Activated naive CD4-positive, alpha-beta T cell treated with anti-CD3 and anti-CD28 coated beads, Interleukin-2, amount 50 U/mL, for 72 hours (primary cell): ENCODE data around the gene RAMAC. TPM values are rescaled to one million over a fixed set of nuclear protein-coding genes. Genes with fewer than 3 reads are reported as not detected.
"Not testable (repeated sequence)": the region's sequence is repeated elsewhere in the genome, so short reads cannot be mapped to it uniquely, and the experiment has no call there.

Experiments used
- ATAC-seq, 2 donors: fragments of 150-1000 bp; cut with Tn5 transposase; 2 replicates each; pipeline ENCODE4 v1.10.0; 2021; ENCODE audit warnings: mild to moderate bottlenecking in 2 of 2, moderate library complexity in 2 of 2
- DNase-seq, 2 donors: peaks; one replicate each; pipeline ENCODE4 v3.0.0; 2021 to 2022; ENCODE audit warnings: low spot score in 2 of 2
- H3K27ac Mint-ChIP-seq, 2 donors: one replicate each; pipeline ENCODE4 v1.8.0; 2022; ENCODE audit warnings: mild to moderate bottlenecking in 2 of 2, mixed read lengths in 2 of 2
- H3K36me3 Mint-ChIP-seq, 2 donors: one replicate each; pipeline ENCODE4 v1.8.0; 2022; ENCODE audit warnings: mixed read lengths in 2 of 2
- H3K9me3 Mint-ChIP-seq, 2 donors: one replicate each; pipeline ENCODE4 v1.8.0; 2022; ENCODE audit warnings: mixed read lengths in 2 of 2
- total RNA-seq, 2 donors: library from RNA; stranded (reverse); gene quantifications; one replicate each; pipeline ENCODE4 v1.2.3, GENCODE V29; 2022

RAMAC gene
- total RNA-seq, 2 donors from 2014 or later, result 20.1 to 20.3 TPM

DNA sequence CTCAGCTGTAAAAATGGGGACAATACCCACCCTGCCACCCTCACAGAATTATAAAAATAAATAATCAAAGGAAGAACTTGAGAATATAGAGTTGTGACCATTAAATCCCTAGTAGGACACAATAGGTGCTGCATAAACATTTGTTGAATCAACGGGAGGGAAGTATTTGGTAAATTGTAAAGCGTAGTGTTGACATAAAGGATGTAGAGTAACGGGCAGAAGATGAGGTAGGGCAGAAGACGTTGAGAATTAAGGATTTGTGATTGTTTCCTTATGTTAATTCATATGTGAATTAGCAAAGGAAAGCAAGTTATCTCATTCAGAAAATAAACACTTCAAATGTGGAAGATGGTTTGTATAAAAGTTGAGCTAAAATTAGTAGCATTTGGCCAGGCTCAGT is 7.1 kb downstream of the RAMAC start:
- H3K36me3 Mint-ChIP-seq, result peaks cover 5 to 6% of the 10 kb centered on the region in 2 donors
- H3K27ac Mint-ChIP-seq, result no peak overlapping the region
- ATAC-seq (no peak), DNase-seq (no peak)
- H3K9me3 Mint-ChIP-seq, result no peaks in the 10 kb centered on the region

DNA sequence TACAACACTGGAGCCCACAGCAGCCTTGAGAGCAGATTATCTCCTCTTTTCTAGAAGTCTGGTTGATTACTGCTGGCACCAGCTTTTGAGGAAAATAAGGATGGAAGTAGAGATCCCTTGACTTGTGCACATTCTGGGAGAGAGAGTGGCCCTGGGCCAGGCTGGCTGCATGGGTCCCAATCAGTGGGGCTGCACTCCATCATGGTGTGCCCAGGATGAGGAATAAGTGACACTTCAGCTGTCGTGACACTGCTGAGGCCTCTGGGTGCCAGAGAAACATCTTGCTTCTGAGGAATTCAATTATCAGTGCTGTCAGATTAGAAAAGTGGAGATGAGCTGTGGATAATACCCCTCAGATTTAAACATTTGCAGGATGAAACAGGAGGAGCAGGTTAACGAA is 9.1 kb downstream of the RAMAC start:
- Mint-ChIP-seq H3K9me3 (no peaks in the 10 kb centered on the region), H3K27ac (peak overlapping the region in 1 of 2 donors; percentile 33), H3K36me3 (peaks cover 0 to 5% of the 10 kb centered on the region in 2 donors)
- DNase-seq, result no peak
- no peak for ATAC-seq

DNA sequence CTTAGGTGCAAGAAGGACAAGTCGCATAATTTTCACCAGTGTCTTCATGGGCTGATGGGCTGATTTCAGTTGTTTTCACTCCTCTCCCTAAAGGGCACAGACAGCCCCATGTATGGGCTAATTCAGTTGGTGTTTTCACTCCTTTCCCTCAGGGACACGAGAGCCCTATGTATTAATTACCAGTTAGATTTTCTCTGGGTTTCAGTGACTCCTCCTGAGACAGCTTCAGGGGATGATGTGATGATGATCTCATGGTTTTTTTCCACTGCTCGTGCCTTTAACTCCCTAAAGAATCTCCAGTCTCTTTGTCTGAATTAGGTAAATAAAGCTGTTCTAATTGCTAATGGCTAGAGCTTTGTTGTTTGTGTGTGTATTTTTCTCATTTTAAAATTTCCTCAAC is 9.9 kb downstream of the RAMAC start:
- H3K9me3 Mint-ChIP-seq, result no peaks in the 10 kb centered on the region
- no peak for DNase-seq
- ATAC-seq, result no peak
- H3K36me3 Mint-ChIP-seq, result peaks cover 0 to 5% of the 10 kb centered on the region in 2 donors
- H3K27ac Mint-ChIP-seq, result no peak overlapping the region

DNA sequence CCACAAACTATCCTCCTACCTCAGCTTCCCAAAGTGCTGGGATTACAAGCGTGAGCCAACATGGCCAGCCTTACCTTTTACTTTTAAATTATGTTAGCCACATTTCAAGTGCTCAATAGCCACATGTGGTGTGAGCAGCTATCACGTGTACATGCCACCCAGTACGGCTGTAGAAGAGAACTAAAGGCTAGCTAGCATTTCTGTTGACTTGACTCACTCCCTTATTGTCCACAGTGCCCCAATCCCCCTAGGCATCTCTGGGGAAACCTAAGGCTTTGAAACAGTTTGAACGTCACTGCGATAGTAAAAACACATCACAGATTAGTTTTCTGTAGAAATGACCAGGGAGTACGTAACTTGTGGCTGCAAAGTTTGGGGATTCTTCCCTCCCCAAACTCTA is 13.4 kb downstream of the RAMAC start:
- H3K27ac Mint-ChIP-seq, result peak overlapping the region in 1 of 2 donors; percentile 60
- no peaks in the 10 kb centered on the region for H3K36me3 Mint-ChIP-seq
- H3K9me3 Mint-ChIP-seq, result no peaks in the 10 kb centered on the region
- no peak for DNase-seq
- ATAC-seq, result no peak

- Mint-ChIP-seq H3K36me3 (no peaks in the 10 kb centered on the region), H3K9me3 (no peaks in the 10 kb centered on the region), H3K27ac (peak overlapping the region; percentile 34 to 60)
- ATAC-seq (peak; percentile 77 to 86), DNase-seq (peak in 1 of 2 donors; percentile 18)
Observed at GRCh38 chr15:82999905-83000671, 14.1 kb downstream of the RAMAC start.

- ATAC-seq, H3K36me3 Mint-ChIP-seq, H3K9me3 Mint-ChIP-seq, DNase-seq: not testable (repeated sequence)
- H3K27ac Mint-ChIP-seq, result peak overlapping the region in 1 of 2 donors; percentile 60
Observed at GRCh38 chr15:83000672-83001031, 14.6 kb downstream of the RAMAC start.

- peak; percentile 79 to 81 for DNase-seq
- peaks cover 20 to 22% of the 10 kb centered on the region in 2 donors for H3K9me3 Mint-ChIP-seq
- H3K27ac Mint-ChIP-seq, result peak overlapping the region; percentile 93 to 97
- ATAC-seq, result peak; percentile 62 to 73
- H3K36me3 Mint-ChIP-seq, result peaks cover 27 to 41% of the 10 kb centered on the region in 2 donors
Observed at GRCh38 chr15:83010709-83011270, 24.8 kb downstream of the RAMAC start.

DNA sequence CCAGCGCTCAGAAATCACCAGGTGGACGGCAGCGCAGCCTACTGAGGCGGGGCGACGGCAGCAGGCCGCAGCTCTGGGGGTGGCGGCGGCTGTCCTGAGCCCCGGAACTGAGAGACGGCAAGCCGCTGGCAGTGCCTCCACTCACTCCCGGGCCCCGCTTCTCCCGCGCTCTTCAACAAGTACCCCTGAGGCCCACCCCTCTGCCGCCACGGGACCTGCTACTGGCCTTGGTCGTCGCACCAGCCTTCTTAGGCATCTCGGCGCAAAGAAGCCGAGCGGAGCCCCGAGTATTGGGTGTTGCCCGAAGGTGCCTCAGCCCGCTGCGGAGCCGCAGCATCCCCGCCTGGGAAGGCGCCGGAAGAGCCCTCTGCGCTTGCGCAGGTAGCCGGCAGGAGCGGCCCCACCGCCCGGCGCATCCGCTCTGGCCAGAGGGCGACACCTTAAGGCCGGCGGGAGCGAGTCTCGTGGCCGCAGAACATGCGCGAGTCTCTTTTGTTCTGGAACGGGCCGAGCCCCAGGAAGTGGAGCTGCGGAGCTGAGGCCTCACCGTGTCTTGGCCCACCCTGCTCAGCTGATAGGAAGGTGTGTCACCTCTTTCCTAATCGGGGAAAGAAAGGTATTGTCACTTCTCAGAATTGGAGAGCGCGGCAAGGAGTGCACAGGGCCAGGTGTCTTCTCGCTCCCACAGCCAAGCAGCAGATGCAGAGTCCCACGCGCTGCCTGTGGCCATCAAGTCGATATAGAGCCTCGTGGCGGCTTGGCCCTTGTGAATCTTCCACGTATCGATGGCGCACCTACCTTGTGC is 25.5 kb downstream of the RAMAC start, which contains the start of gene C15orf40:
Gene C15orf40 (minus strand): TSS at position 369 of the 805 bp plus-strand sequence. CDS start 32 bp downstream, at position 337.
- peak; percentile 85 to 88 for ATAC-seq
- H3K27ac Mint-ChIP-seq, result peak within 1 kb of the TSS; percentile 93 to 97
- DNase-seq, result peak; percentile 81 to 93
- peaks cover 20 to 22% of the 10 kb centered on the region in 2 donors for H3K9me3 Mint-ChIP-seq
- H3K36me3 Mint-ChIP-seq, result peaks cover 27 to 41% of the 10 kb centered on the region in 2 donors

DNA sequence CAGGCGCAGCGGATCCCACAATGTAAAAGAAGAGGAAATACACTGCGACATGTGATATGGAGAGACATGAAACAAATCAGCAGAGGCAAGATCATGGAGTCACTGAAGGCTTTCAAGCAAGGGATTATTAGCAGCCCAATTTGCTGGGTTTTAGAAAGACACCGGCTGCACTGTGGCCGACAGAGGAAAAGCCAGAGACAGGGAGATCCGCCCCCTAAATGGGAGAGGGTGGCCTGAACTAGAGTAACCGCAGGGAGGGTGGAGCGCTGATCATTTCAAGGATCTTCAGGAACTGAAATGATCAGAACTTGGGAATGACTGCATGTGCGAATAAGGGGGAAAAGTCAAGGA is 26.0 kb downstream of the RAMAC start:
- Mint-ChIP-seq H3K36me3 (peaks cover 27 to 39% of the 10 kb centered on the region in 2 donors), H3K9me3 (peaks cover 20 to 22% of the 10 kb centered on the region in 2 donors), H3K27ac (peak overlapping the region; percentile 92 to 93)
- no peak for ATAC-seq
- no peak for DNase-seq

- DNase-seq, result no peak
Observed at GRCh38 chr15:83012636-83013035, 26.6 kb downstream of the RAMAC start.

DNA sequence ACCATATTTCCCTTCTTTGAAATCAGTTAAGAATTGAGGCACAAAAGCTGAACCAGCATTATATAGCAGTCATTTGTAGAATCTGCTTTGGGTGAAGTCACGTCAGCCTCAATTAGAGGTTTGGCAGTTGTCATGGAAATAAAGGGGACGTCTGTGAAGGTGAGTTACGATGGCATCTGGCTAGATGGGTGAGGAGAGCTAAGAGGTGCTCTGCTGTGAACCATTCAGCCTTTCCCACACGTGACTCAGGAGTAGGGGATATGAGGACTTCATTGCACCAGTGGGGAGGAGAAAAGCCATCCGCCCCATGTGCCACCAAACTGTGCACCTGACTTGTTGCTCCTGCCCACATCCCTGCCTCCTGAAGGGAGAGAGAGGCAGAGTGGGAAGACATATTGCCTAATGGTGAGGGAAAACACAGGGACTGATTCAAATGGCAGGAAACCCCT is 28.2 kb downstream of the RAMAC start:
- H3K36me3 Mint-ChIP-seq, result peaks cover 27 to 36% of the 10 kb centered on the region in 2 donors
- H3K27ac Mint-ChIP-seq, result peak overlapping the region; percentile 41 to 93
- DNase-seq, result no peak
- ATAC-seq, result peak in 1 of 2 donors; percentile 3
- peaks cover 20 to 22% of the 10 kb centered on the region in 2 donors for H3K9me3 Mint-ChIP-seq

More at GRCh38 chr15:83012636-83013035, 26.6 kb downstream of the RAMAC start:
- H3K36me3 Mint-ChIP-seq, result peaks cover 27 to 36% of the 10 kb centered on the region in 2 donors
- H3K9me3 Mint-ChIP-seq, result peaks cover 20 to 22% of the 10 kb centered on the region in 2 donors
- H3K27ac Mint-ChIP-seq, result peak overlapping the region; percentile 27 to 93
- no peak for ATAC-seq

DNA sequence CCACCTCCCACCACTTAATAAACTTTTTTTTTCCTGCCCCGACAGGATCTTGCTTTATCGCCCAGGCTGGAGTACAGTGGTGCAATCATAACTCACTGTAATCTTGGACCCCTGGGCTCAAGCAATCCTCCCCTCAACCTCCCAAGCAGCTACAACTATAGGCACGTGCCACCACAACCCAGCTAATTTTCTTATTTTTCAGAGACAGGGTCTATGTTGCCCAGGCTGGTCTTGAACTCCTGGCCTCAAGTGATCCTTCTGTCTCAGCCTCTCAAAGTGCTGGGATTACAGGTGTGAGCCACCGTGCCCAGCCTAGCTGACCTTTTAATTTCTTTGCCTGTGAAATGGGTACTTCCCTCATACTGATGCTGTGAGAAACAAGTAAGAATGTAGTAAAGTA is 29.4 kb downstream of the RAMAC start:
- DNase-seq, result no peak
- peaks cover 27 to 32% of the 10 kb centered on the region in 2 donors for H3K36me3 Mint-ChIP-seq
- peaks cover 20 to 22% of the 10 kb centered on the region in 2 donors for H3K9me3 Mint-ChIP-seq
- H3K27ac Mint-ChIP-seq, result peak overlapping the region in 1 of 2 donors; percentile 1
- ATAC-seq, result no peak

GRCh38 chr15:83016906-83017305 is 30.9 kb downstream of the RAMAC start:
- DNase-seq (no peak), ATAC-seq (no peak)
- H3K27ac Mint-ChIP-seq, result no peak overlapping the region
- peaks cover 12 to 21% of the 10 kb centered on the region in 2 donors for H3K36me3 Mint-ChIP-seq
- H3K9me3 Mint-ChIP-seq, result peaks cover 18 to 19% of the 10 kb centered on the region in 2 donors

GRCh38 chr15:83018436-83018835 is 32.4 kb downstream of the RAMAC start:
- peaks cover 0 to 9% of the 10 kb centered on the region in 2 donors for H3K36me3 Mint-ChIP-seq
- no peak overlapping the region for H3K27ac Mint-ChIP-seq
- no peak for DNase-seq
- peaks cover 6 to 7% of the 10 kb centered on the region in 2 donors for H3K9me3 Mint-ChIP-seq
- no peak for ATAC-seq

DNA sequence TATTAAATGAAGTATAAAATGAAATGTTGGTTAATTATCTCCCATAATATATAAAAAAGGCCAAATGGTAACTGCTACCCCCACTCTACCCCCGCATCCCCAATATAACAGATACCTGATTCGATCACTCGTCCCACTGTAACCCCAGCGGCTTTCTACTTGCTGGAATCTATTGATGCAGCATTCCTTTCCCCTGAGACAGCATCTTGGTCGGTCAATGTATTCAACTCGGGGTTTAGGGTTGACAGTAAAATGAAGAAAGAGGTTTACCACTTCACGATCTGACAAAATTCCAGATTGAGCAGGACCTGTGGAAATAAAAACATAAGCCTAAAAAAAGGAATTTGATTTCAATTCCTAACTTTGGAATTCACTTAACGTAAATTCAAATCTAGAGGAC is 44.0 kb downstream of the RAMAC start:
- Mint-ChIP-seq H3K27ac (no peak overlapping the region), H3K36me3 (peaks cover 4 to 28% of the 10 kb centered on the region in 2 donors), H3K9me3 (no peaks in the 10 kb centered on the region)
- ATAC-seq (no peak), DNase-seq (no peak)

DNA sequence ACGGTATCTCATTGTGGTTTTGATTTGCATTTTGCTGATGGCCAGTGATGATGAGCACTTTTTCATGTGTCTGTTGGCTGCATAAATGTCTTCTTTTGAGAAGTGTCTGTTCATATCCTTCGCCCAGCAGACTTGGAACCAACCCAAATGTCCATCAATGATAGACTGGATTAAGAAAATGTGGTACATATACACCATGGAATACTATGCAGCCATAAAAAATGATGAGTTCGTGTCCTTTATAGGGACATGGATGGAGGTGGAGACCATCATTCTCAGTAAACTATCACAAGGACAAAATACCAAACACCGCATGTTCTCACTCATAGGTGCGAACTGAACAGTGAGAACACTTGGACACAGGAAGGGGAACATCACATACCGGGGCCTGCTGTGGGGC is 45.2 kb downstream of the RAMAC start:
- H3K36me3 Mint-ChIP-seq, result peaks cover 4 to 29% of the 10 kb centered on the region in 2 donors
- ATAC-seq, DNase-seq: not testable (repeated sequence)

DNA sequence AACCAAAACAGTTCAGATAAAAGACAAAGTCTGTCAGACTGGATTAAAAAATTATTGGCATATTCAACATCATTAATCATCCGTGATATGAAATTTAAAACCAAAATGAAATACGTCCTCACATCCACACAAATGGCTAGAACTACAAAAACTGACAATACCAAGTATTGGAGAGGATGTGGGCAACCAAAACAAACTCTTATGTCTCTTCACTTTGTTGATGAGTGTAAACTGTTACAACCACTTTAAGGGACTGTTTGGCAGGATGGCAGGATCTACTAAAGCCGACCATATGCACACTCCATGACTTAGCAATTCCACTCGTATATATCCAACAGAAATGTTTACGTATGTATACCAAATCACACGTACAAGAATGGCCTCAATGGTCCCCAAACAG is 50.2 kb downstream of the RAMAC start:
- Mint-ChIP-seq H3K9me3 (peaks cover 0 to 5% of the 10 kb centered on the region in 2 donors), H3K36me3 (peaks cover 29 to 59% of the 10 kb centered on the region in 2 donors), H3K27ac (no peak overlapping the region)
- DNase-seq (no peak), ATAC-seq (no peak)

More for the DNA sequence above, 45.2 kb downstream of the RAMAC start:
- not testable (repeated sequence) for H3K27ac Mint-ChIP-seq, H3K9me3 Mint-ChIP-seq
